HepG2 (cell line): Measurements from ENCODE around the gene ABHD17A. TPM values are rescaled to one million over a fixed set of nuclear protein-coding genes. Genes with fewer than 3 reads are reported as not detected.

Experiments used
- ATAC-seq: fragments of 200-7000 bp; cut with Tn5 transposase; 3 replicates; pipeline ENCODE4 v1.9.1; 2020; ENCODE audit warnings: mild to moderate bottlenecking, moderate library complexity
- BruUV-seq: library from RNA; stranded (reverse); fragments of 400-500 nt; replicated peaks from 2 replicates; lab custom pipeline; 2021; lab: Mats Ljungman, UMichigan
- CTCF ChIA-PET: fragments of 300-600 bp; formaldehyde crosslinking; extraction: SDS; loops from one replicate; lab custom pipeline; 2021; ENCODE audit warnings: low total read pairs, inconsistent platforms, low intra/inter-chr PET ratio; lab: Yijun Ruan, JAX
- POLR2A ChIA-PET: fragments of 350-600 bp; sonication (Branson Sonifier 250); formaldehyde crosslinking; loops from one replicate; lab custom pipeline; 2020; ENCODE audit warnings: antibody characterized with exemption, inconsistent platforms; lab: Yijun Ruan, JAX
- DNase-seq: peaks from one replicate; pipeline ENCODE4 v3.0.0-alpha.2; 2015; ENCODE audit warnings: low spot score
- FAIRE-seq: peaks from 3 replicates; lab custom pipeline; 2011; peaks lifted over from hg19 to GRCh38; lab: Jason Lieb, UNC
- H2AFZ ChIP-seq: one replicate; pipeline ENCODE4 v1.6.1; 2011; ENCODE audit warnings: low read length, inconsistent platforms
- H3K27ac ChIP-seq: fragments of 300-600 bp; 3 replicates; pipeline ENCODE4 v1.8.0; 2011; ENCODE audit warnings: mixed run types, mild to moderate bottlenecking, mixed read lengths, low read length, inconsistent platforms; ENCODE audit not compliant: insufficient read depth; ENCODE audit errors: extremely low read length
- H3K27me3 ChIP-seq, 2 experiments: fragments of 200-600 bp in 1 of 2; 2 replicates in 1 of 2; 3 replicates in 1 of 2; pipeline versions ENCODE4 v1.6.0 to v1.8.0; 2011; ENCODE audit warnings: low read length in 2 of 2, mild to moderate bottlenecking in 2 of 2, moderate library complexity in 2 of 2, inconsistent platforms in 1 of 2; ENCODE audit not compliant: insufficient read depth in 2 of 2, control insufficient read depth in 1 of 2
- H3K36me3 ChIP-seq, 2 experiments: fragments of 200-600 bp in 1 of 2; replicated peaks in 1 of 2; 2 replicates in 1 of 2; 3 replicates in 1 of 2; pipeline versions ENCODE4 v1.5.1 to v1.8.0; 2011; ENCODE audit warnings: low read length in 2 of 2, inconsistent platforms in 1 of 2; ENCODE audit not compliant: insufficient read depth in 2 of 2, control insufficient read depth in 1 of 2
- H3K4me1 ChIP-seq: 2 replicates; pipeline ENCODE4 v1.5.1; 2012; ENCODE audit warnings: low read length, inconsistent platforms; ENCODE audit not compliant: insufficient read depth
- H3K4me2 ChIP-seq: 2 replicates; pipeline ENCODE4 v1.6.0; 2011; ENCODE audit warnings: low read depth, low read length, inconsistent platforms
- H3K4me3 ChIP-seq, 3 experiments: fragments of 200-600 bp in 1 of 3; sonication (generic), shearing (Covaris generic) in 1 of 3; replicated peaks in 1 of 3; 2 replicates each; pipeline ENCODE4 v1.5.1; 2011 to 2016; ENCODE audit warnings: low read length in 3 of 3, inconsistent platforms in 2 of 3, low read depth in 2 of 3, mild to moderate bottlenecking in 2 of 3, control low read depth in 1 of 3, mixed read lengths in 1 of 3; ENCODE audit not compliant: insufficient read depth in 1 of 3
- H3K79me2 ChIP-seq: one replicate; pipeline ENCODE4 v1.6.1; 2011; ENCODE audit warnings: low read length, inconsistent platforms; ENCODE audit not compliant: insufficient read depth
- H3K9ac ChIP-seq: 2 replicates; pipeline ENCODE4 v1.6.0; 2011; ENCODE audit warnings: mild to moderate bottlenecking, low read depth, low read length, inconsistent platforms; ENCODE audit not compliant: insufficient read depth
- H3K9me3 ChIP-seq: 2 replicates; pipeline ENCODE4 v1.5.1; 2012; ENCODE audit warnings: mild to moderate bottlenecking, low read length
- H4K20me1 ChIP-seq: 2 replicates; pipeline ENCODE4 v1.6.0; 2011; ENCODE audit warnings: inconsistent platforms, mild to moderate bottlenecking, low read length, moderate library complexity; ENCODE audit not compliant: insufficient read depth
- ARNT2 ChIP-seq: sonication (generic); formaldehyde crosslinking; IDR thresholded peaks from 2 replicates; pipeline ENCODE4 v1.8.0; 2022; ENCODE audit warnings: mild to moderate bottlenecking, low read depth, missing genetic modification reagents, moderate library complexity
- CBFB ChIP-seq: sonication (generic); formaldehyde crosslinking; IDR thresholded peaks from 2 replicates; pipeline ENCODE4 v1.4.0; 2020; ENCODE audit warnings: missing genetic modification reagents
- EEA1 ChIP-seq: sonication (generic); formaldehyde crosslinking; IDR thresholded peaks from 2 replicates; pipeline ENCODE4 v1.5.1; 2020; ENCODE audit warnings: mild to moderate bottlenecking, missing genetic modification reagents, borderline replicate concordance
- FOXA3 ChIP-seq: IDR thresholded peaks from 2 replicates; pipeline ENCODE4 v1.6.1; 2016; ENCODE audit warnings: missing genetic modification reagents, missing compliant biosample characterization
- JDP2 ChIP-seq: sonication (generic); formaldehyde crosslinking; IDR thresholded peaks from 2 replicates; pipeline ENCODE4 v1.8.1; 2022; ENCODE audit warnings: missing genetic modification reagents, borderline replicate concordance
- JUND ChIP-seq: sonication (generic); formaldehyde crosslinking; IDR thresholded peaks from 2 replicates; pipeline ENCODE4 v1.8.0; 2022; ENCODE audit warnings: mild to moderate bottlenecking, missing genetic modification reagents
- KDM5B ChIP-seq: sonication (generic); formaldehyde crosslinking; IDR thresholded peaks from 2 replicates; pipeline ENCODE4 v1.4.0; 2020; ENCODE audit warnings: missing genetic modification reagents, mild to moderate bottlenecking, borderline replicate concordance
- PHF20 ChIP-seq: sonication (generic); formaldehyde crosslinking; IDR thresholded peaks from 2 replicates; pipeline ENCODE4 v1.5.0; 2020; ENCODE audit warnings: mild to moderate bottlenecking, missing genetic modification reagents
- POLR2AphosphoS2 ChIP-seq: IDR thresholded peaks from 2 replicates; pipeline ENCODE4 v1.6.1; 2011; ENCODE audit warnings: low read depth, low read length, improper control_type of control experiment
- PRDM15 ChIP-seq: sonication (generic); formaldehyde crosslinking; IDR thresholded peaks from 2 replicates; pipeline ENCODE4 v1.4.0; 2020; ENCODE audit warnings: missing genetic modification reagents
- SRY ChIP-seq: sonication (generic); formaldehyde crosslinking; IDR thresholded peaks from 2 replicates; pipeline ENCODE4 v1.8.0; 2022; ENCODE audit warnings: mild to moderate bottlenecking, missing genetic modification reagents
- XRCC5 ChIP-seq: fragments of 200-400 bp; formaldehyde crosslinking; optimal IDR thresholded peaks from 2 replicates; pipeline ENCODE3; 2017; ENCODE audit warnings: mild to moderate bottlenecking, low read length
- ZFP36L2 ChIP-seq: sonication (generic); formaldehyde crosslinking; IDR thresholded peaks from 2 replicates; pipeline ENCODE4 v1.4.0; 2020; ENCODE audit warnings: missing genetic modification reagents
- ZNF232 ChIP-seq: sonication (generic); formaldehyde crosslinking; IDR thresholded peaks from 2 replicates; pipeline ENCODE4 v1.4.0; 2020; ENCODE audit warnings: missing genetic modification reagents, borderline replicate concordance
- ZNF382 ChIP-seq: sonication (generic); formaldehyde crosslinking; IDR thresholded peaks from 2 replicates; pipeline ENCODE4 v1.5.0; 2020; ENCODE audit warnings: missing genetic modification reagents, mild to moderate bottlenecking, borderline replicate concordance
- WGBS: methylation state at CpG from one replicate; pipeline ENCODE4 v1.1.6; 2017; ENCODE audit warnings: low lambda C conversion rate; 5-methylcytosine and 5-hydroxymethylcytosine counted together
- in situ Hi-C: cut with HindIII; loops from 2 replicates; pipeline ENCODE4 v1.10.0; 2017; ENCODE audit warnings: low pct_unique_long_range_greater_than_20kb; ENCODE audit not compliant: extremely low pct_ligation_motif_present
- intact Hi-C: fragments of 100-400 bp; cut with micrococcal nuclease; formaldehyde crosslinking; loops from one replicate; pipeline ENCODE4 v1.10.0; 2022; ENCODE audit not compliant: unreplicated experiment
- polyA plus RNA-seq, 8 experiments: library from polyadenylated mRNA; depleted of rRNA in 3 of 8; stranded (reverse) in 7 of 8; unstranded in 1 of 8; fragments of >200 nt; fragmentation: Illumina TruSeq in 4 of 8; extraction: Trizol in 4 of 8; gene quantifications; 2 replicates each; pipeline versions ENCODE4 v1.2.1 to v1.2.3, GENCODE V29; 2011 to 2016; ENCODE audit warnings: low read depth in 4 of 8, missing spikeins in 1 of 8, mixed read lengths in 1 of 8; ENCODE audit not compliant: insufficient read depth in 1 of 8
- total RNA-seq, 5 experiments: library from RNA; depleted of rRNA; stranded (reverse); fragments of >200 nt; fragmentation: Illumina TruSeq; extraction: Trizol; gene quantifications; 2 replicates each; pipeline ENCODE4 v1.2.3, GENCODE V29; 2016; ENCODE audit warnings: low read depth in 1 of 5
- TF ChIP-seq, protein P1 (sequence below): sonication (generic); formaldehyde crosslinking; IDR thresholded peaks from 2 replicates; pipeline ENCODE4 v1.8.0; 2022; ENCODE audit warnings: missing genetic modification reagents, mild to moderate bottlenecking, inconsistent platforms, borderline replicate concordance
- TF ChIP-seq, protein P2 (sequence below): sonication (generic); formaldehyde crosslinking; IDR thresholded peaks from 2 replicates; pipeline ENCODE4 v1.5.1; 2020; ENCODE audit warnings: mild to moderate bottlenecking, missing genetic modification reagents, borderline replicate concordance

The ABHD17A gene
- total and polyA plus RNA-seq, 2 of the 13 experiments (the other 11 are each of a cell fraction or from before 2014, with no cell fraction given): 27.7 to 40.8 TPM

GRCh38 chr19:1884719-1885334 is 469 bp downstream of the ABHD17A start (continued):
- TF ChIP-seq, protein P1, sequence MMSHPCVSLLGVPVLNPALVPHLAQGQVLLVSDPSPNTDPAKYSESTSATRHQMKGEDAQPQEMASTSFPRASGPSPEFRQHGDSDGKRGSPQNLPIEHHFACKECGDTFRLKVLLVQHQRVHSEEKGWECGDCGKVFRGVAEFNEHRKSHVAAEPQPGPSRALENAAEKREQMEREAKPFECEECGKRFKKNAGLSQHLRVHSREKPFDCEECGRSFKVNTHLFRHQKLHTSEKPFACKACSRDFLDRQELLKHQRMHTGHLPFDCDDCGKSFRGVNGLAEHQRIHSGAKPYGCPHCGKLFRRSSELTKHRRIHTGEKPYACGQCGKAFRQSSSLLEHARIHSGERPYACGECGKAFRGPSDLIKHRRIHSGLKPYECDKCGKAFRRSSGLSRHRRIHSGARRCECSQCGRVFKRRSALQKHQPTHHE (CRISPR knock-in tag): no peak
- TF ChIP-seq ZFP36L2 (CRISPR knock-in tag) (no peak), PHF20 (CRISPR knock-in tag) (0 out of 2 replicates have a peak, but pooled peaks have one; percentile 7), EEA1 (CRISPR knock-in tag) (0 out of 2 replicates have a peak, but pooled peaks have one; percentile 54), CBFB (CRISPR knock-in tag) (0 out of 2 replicates have a peak, but pooled peaks have one; percentile 4), ZNF232 (CRISPR knock-in tag) (0 out of 2 replicates have a peak, but pooled peaks have one; percentile 24), KDM5B (CRISPR knock-in tag) (peak; percentile 63; the same call in 1 of the 2 replicates), SRY (CRISPR knock-in tag) (peak; percentile 30; the same call in 1 of the 2 replicates), ARNT2 (CRISPR knock-in tag) (no peak), POLR2AphosphoS2 (no peak)

DNA sequence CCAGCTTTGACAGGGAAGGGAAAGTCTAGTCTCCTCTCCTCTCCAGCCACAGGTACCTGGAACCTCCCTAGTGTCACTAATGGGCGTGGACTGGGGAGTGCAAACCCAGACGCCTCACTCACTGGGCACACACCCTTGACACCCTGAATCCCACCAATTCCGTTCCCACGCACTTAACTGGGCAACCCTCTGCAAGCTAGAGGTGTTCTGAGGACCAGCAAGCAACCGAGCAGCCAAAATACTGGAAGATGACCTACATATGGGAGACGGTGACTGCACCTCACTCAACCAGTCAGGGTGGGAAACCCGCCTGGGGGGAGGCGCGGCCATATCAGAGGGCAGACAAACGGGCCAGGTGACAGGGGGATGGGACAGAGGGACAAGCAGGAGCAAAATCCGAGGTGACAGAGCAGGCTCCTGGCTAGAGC is 991 bp downstream of the ABHD17A start:
- peaks cover 16% of the 10 kb centered on the region for H4K20me1 ChIP-seq
- H3K9me3 ChIP-seq: no peaks in the 10 kb centered on the region
- peaks cover 0 to 3% of the 10 kb centered on the region in 2 experiments; a peak in 1 of 5 replicates for H3K36me3 ChIP-seq
- in situ Hi-C loops (no loop called here), intact Hi-C loops (no loop called here)
- ATAC-seq: peak; percentile 21; the same call in 2 of the 3 replicates
- DNase-seq: no peak
- no TSS peak for BruUV-seq
- peak overlapping the region; percentile 91 for H3K4me2 ChIP-seq
- ChIA-PET CTCF (no interaction called here), POLR2A (interaction anchor here (1.1 kb wide), 1 partner anchor 18 kb away, joined by 5 read pairs; no protein-coding TSS in a partner anchor)
- H2AFZ ChIP-seq: no peak overlapping the region
- peaks cover 32% of the 10 kb centered on the region for H3K79me2 ChIP-seq
- H3K9ac ChIP-seq: peak overlapping the region; percentile 90
- no peaks in the 10 kb centered on the region for H3K27me3 ChIP-seq
- FAIRE-seq: no peak
- 4% methylated on average over 11 of the region's 11 CpGs for WGBS
- H3K4me1 ChIP-seq: peaks cover 50% of the 10 kb centered on the region
- H3K27ac ChIP-seq: peak overlapping the region; percentile 63
- H3K4me3 ChIP-seq: peak overlapping the region; percentile 77 to 99 (median 89)
- TF ChIP-seq PRDM15 (CRISPR knock-in tag): no peak
- TF ChIP-seq JDP2 (CRISPR knock-in tag): no peak
- TF ChIP-seq, protein P2, sequence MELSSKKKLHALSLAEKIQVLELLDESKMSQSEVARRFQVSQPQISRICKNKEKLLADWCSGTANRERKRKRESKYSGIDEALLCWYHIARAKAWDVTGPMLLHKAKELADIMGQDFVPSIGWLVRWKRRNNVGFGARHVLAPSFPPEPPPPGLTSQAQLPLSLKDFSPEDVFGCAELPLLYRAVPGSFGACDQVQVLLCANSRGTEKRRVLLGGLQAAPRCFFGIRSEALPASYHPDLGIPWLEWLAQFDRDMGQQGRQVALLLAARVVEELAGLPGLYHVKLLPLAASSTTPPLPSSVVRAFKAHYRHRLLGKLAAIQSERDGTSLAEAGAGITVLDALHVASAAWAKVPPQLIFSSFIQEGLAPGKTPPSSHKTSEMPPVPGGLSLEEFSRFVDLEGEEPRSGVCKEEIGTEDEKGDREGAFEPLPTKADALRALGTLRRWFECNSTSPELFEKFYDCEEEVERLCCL: no peak
- no peak for TF ChIP-seq ZNF382 (CRISPR knock-in tag)
- no peak for TF ChIP-seq FOXA3
- TF ChIP-seq XRCC5: no peak
- no peak for TF ChIP-seq JUND (CRISPR knock-in tag)
